Measurements from ENCODE around the gene PTPN11. TPM values are rescaled to one million over a fixed set of nuclear protein-coding genes. Genes with fewer than 3 reads are reported as not detected.
"Not testable (repeated sequence)": the region's sequence is repeated elsewhere in the genome, so short reads cannot be mapped to it uniquely, and the experiment has no call there.

PTPN11 gene
- total RNA-seq, 1 donor from 2014 or later = 150 TPM

- intact Hi-C loops (cut with micrococcal nuclease) = no loop called here
- DNase-seq (ENCODE audit: low spot score) = no peak
- no peaks in the 10 kb centered on the region for H3K9me3 Mint-ChIP-seq
- peaks cover 6% of the 10 kb centered on the region for H3K36me3 Mint-ChIP-seq (ENCODE audit: low read depth)
- no peaks in the 10 kb centered on the region for H3K27me3 Mint-ChIP-seq (ENCODE audit: low read depth)
- H3K4me1 Mint-ChIP-seq (ENCODE audit: low read depth) = peaks cover 3% of the 10 kb centered on the region
- H3K27ac Mint-ChIP-seq = no peak overlapping the region
- no peak overlapping the region for H3K4me3 Mint-ChIP-seq (ENCODE audit: low read depth)
These were observed 94.7 kb downstream of the PTPN11 start for GRCh38 chr12:112513471-112513870.

- Mint-ChIP-seq H3K36me3 (ENCODE audit: low read depth) (no peaks in the 10 kb centered on the region), H3K4me3 (ENCODE audit: low read depth) (no peak overlapping the region), H3K27ac (no peak overlapping the region), H3K27me3 (ENCODE audit: low read depth) (no peaks in the 10 kb centered on the region), H3K9me3 (no peaks in the 10 kb centered on the region), H3K4me1 (ENCODE audit: low read depth) (peaks cover 3% of the 10 kb centered on the region)
- intact Hi-C loops (cut with micrococcal nuclease) = no loop called here
- no peak for DNase-seq (ENCODE audit: low spot score)
These were observed 95.7 kb downstream of the PTPN11 start for GRCh38 chr12:112514456-112514855.

GRCh38 chr12:112514926-112515642 is 96.3 kb downstream of the PTPN11 start:
- Mint-ChIP-seq H3K4me3 (ENCODE audit: low read depth) (no peak overlapping the region), H3K27me3 (ENCODE audit: low read depth) (no peaks in the 10 kb centered on the region), H3K36me3 (ENCODE audit: low read depth) (no peaks in the 10 kb centered on the region), H3K27ac (peak overlapping the region; percentile 7), H3K9me3 (no peaks in the 10 kb centered on the region), H3K4me1 (ENCODE audit: low read depth) (peaks cover 3% of the 10 kb centered on the region)
- intact Hi-C loops (cut with micrococcal nuclease) = no loop called here
- DNase-seq (ENCODE audit: low spot score) = no peak

DNA sequence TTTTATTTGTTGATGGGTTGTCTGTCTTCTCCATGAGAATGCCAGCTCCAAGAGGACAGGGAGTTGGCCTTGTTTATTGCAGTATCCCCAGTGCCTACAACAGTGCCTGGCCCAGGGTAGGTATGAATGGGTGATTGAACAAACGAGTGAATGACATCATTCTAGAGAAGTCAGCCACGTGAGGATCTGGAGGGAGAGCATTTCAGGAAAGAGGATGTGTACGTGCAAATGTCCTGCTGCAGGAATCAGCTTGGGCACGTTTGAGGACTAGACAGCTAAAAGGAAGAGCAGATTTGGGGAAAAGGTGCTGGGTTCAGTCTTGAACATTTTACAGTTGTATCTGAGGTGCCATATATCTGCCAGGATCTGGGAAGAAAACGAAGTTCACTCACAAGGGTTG is 97.1 kb downstream of the PTPN11 start:
- Mint-ChIP-seq H3K36me3 (ENCODE audit: low read depth) (no peaks in the 10 kb centered on the region), H3K27me3 (ENCODE audit: low read depth) (no peaks in the 10 kb centered on the region), H3K4me3 (ENCODE audit: low read depth) (no peak overlapping the region), H3K4me1 (ENCODE audit: low read depth) (peaks cover 3% of the 10 kb centered on the region), H3K27ac (no peak overlapping the region), H3K9me3 (no peaks in the 10 kb centered on the region)
- DNase-seq (ENCODE audit: low spot score) = no peak
- intact Hi-C loops (cut with micrococcal nuclease) = no loop called here

DNA sequence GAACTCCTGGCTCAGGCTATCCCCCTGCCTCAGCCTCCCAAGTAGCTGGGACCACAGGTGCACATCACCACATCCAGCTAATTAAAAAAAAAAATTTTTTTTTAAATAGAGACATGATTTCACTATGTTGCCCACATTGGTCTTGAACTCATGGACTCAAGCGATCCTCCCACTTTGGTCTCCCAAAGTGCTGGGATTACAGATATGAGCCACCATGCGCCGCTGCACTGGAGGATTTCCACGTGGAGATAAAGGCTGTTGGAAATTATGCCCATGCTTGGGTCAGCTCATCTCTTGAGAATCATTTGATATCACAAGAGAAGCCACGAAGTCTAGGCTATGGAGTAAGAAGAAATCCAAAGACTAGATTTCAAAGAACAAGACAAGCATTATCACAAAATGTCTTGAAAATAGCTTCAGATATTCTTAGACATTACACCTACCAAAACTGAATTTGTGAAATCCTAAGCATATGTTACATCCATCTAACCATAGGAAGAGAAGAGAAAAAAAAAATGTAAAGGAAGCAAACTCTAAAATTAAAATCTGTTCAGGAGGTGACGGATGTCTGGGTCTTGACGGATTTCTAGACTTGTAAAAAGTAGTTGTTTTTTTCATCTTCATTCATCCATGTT is 99.1 kb downstream of the PTPN11 start:
- Mint-ChIP-seq H3K27ac (no peak overlapping the region), H3K4me3 (ENCODE audit: low read depth) (no peak overlapping the region), H3K36me3 (ENCODE audit: low read depth) (no peaks in the 10 kb centered on the region), H3K4me1 (ENCODE audit: low read depth) (peaks cover 3% of the 10 kb centered on the region), H3K9me3 (no peaks in the 10 kb centered on the region), H3K27me3 (ENCODE audit: low read depth) (no peaks in the 10 kb centered on the region)
- DNase-seq (ENCODE audit: low spot score) = no peak
- intact Hi-C loops (cut with micrococcal nuclease) = no loop called here

GRCh38 chr12:112518365-112518735 is 99.6 kb downstream of the PTPN11 start:
- H3K27ac Mint-ChIP-seq = no peak overlapping the region
- H3K9me3 Mint-ChIP-seq = no peaks in the 10 kb centered on the region
- no peak for DNase-seq (ENCODE audit: low spot score)
- no peaks in the 10 kb centered on the region for H3K36me3 Mint-ChIP-seq (ENCODE audit: low read depth)
- H3K4me3 Mint-ChIP-seq (ENCODE audit: low read depth) = no peak overlapping the region
- peaks cover 3% of the 10 kb centered on the region for H3K4me1 Mint-ChIP-seq (ENCODE audit: low read depth)
- intact Hi-C loops (cut with micrococcal nuclease) = no loop called here
- no peaks in the 10 kb centered on the region for H3K27me3 Mint-ChIP-seq (ENCODE audit: low read depth)

GRCh38 chr12:112519841-112520340 is 101.1 kb downstream of the PTPN11 start:
- intact Hi-C loops (cut with micrococcal nuclease); H3K4me1 Mint-ChIP-seq (ENCODE audit: low read depth); H3K27ac Mint-ChIP-seq; H3K4me3 Mint-ChIP-seq (ENCODE audit: low read depth); H3K27me3 Mint-ChIP-seq (ENCODE audit: low read depth); H3K36me3 Mint-ChIP-seq (ENCODE audit: low read depth); DNase-seq (ENCODE audit: low spot score); H3K9me3 Mint-ChIP-seq: not testable (repeated sequence)

DNA sequence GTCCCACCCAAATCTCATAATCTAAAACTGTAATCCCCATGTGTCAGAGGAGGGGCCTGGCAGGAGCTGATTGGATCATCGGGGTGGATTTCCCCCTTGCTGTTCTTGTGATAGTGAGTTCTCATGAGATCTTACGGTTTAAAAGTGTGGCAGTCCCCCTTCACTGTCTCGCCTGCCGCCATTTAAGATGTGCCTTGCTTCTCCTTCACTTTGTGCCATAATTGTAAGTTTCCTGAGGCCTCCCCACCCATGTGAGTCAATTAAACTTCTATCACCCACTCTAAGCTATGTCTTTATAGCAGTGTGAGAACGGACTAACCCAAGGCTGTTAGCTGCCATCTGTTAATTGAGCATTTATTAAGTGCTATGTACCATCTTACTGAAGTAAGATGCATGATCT is 105.1 kb downstream of the PTPN11 start:
- Mint-ChIP-seq H3K27ac (no peak overlapping the region), H3K27me3 (ENCODE audit: low read depth) (peaks cover 1% of the 10 kb centered on the region), H3K9me3 (no peaks in the 10 kb centered on the region), H3K36me3 (ENCODE audit: low read depth) (no peaks in the 10 kb centered on the region), H3K4me3 (ENCODE audit: low read depth) (no peak overlapping the region), H3K4me1 (ENCODE audit: low read depth) (no peaks in the 10 kb centered on the region)
- no peak for DNase-seq (ENCODE audit: low spot score)
- intact Hi-C loops (cut with micrococcal nuclease) = no loop called here

GRCh38 chr12:112524269-112524668 is 105.5 kb downstream of the PTPN11 start:
- H3K27ac Mint-ChIP-seq = no peak overlapping the region
- H3K4me3 Mint-ChIP-seq (ENCODE audit: low read depth) = no peak overlapping the region
- no peaks in the 10 kb centered on the region for H3K4me1 Mint-ChIP-seq (ENCODE audit: low read depth)
- no peaks in the 10 kb centered on the region for H3K36me3 Mint-ChIP-seq (ENCODE audit: low read depth)
- intact Hi-C loops (cut with micrococcal nuclease) = no loop called here
- DNase-seq (ENCODE audit: low spot score) = no peak
- H3K9me3 Mint-ChIP-seq = no peaks in the 10 kb centered on the region
- peaks cover 1% of the 10 kb centered on the region for H3K27me3 Mint-ChIP-seq (ENCODE audit: low read depth)

DNA sequence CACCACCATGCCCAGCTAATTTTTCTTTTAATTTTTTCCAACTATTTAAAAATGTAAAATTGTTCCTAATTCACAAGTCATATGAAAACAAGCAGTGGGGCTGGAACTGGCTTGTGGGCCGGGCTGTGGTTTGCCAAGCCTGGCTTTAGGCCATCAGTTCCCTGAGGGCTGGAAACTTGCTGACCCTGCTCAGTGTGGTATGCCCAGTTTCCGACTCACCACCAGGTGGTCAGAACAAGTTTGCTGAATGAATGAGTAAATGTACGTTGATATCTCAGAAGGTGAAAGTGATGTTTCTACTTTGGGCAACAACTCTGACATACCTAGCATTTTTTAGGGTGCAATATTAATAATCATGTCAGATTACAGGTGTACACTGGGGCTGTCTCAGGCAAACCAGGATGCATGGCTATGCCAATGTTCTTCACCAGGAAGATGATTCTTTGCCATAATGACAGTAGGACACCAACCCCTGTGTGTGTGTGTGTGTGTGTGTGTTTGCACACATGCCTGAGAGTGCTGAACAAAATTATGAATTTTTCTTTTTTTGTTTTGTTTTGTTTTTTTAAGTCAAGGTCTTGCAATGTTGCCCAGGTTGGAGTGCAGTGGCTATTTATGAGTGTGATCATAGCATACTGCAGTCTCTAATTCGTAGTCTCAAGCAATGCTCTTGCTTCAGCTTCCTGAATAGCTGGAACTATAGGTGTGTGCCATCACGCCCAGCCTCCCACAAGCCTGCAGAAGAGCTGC is 106.1 kb downstream of the PTPN11 start:
- Mint-ChIP-seq H3K27ac (no peak overlapping the region), H3K4me3 (ENCODE audit: low read depth) (no peak overlapping the region), H3K9me3 (no peaks in the 10 kb centered on the region), H3K4me1 (ENCODE audit: low read depth) (no peaks in the 10 kb centered on the region), H3K27me3 (ENCODE audit: low read depth) (peaks cover 1% of the 10 kb centered on the region), H3K36me3 (ENCODE audit: low read depth) (no peaks in the 10 kb centered on the region)
- no peak for DNase-seq (ENCODE audit: low spot score)
- intact Hi-C loops (cut with micrococcal nuclease) = no loop called here

GRCh38 chr12:112525426-112525809 is 106.7 kb downstream of the PTPN11 start:
- Mint-ChIP-seq H3K4me3 (ENCODE audit: low read depth) (no peak overlapping the region), H3K9me3 (no peaks in the 10 kb centered on the region)

GRCh38 chr12:112527082-112527481 is 108.3 kb downstream of the PTPN11 start:
- intact Hi-C loops (cut with micrococcal nuclease) = no loop called here
- H3K4me1 Mint-ChIP-seq (ENCODE audit: low read depth) = no peaks in the 10 kb centered on the region
- H3K4me3 Mint-ChIP-seq (ENCODE audit: low read depth) = no peak overlapping the region
- no peaks in the 10 kb centered on the region for H3K9me3 Mint-ChIP-seq
- no peak overlapping the region for H3K27ac Mint-ChIP-seq
- DNase-seq (ENCODE audit: low spot score) = no peak
- H3K27me3 Mint-ChIP-seq (ENCODE audit: low read depth) = peaks cover 1% of the 10 kb centered on the region
- H3K36me3 Mint-ChIP-seq (ENCODE audit: low read depth) = no peaks in the 10 kb centered on the region

More at GRCh38 chr12:112525426-112525809, 106.7 kb downstream of the PTPN11 start:
- Mint-ChIP-seq H3K4me1 (ENCODE audit: low read depth) (no peaks in the 10 kb centered on the region), H3K27me3 (ENCODE audit: low read depth) (peaks cover 1% of the 10 kb centered on the region), H3K36me3 (ENCODE audit: low read depth) (no peaks in the 10 kb centered on the region), H3K27ac (no peak overlapping the region)
- intact Hi-C loops (cut with micrococcal nuclease) = no loop called here
- DNase-seq (ENCODE audit: low spot score) = no peak

DNA sequence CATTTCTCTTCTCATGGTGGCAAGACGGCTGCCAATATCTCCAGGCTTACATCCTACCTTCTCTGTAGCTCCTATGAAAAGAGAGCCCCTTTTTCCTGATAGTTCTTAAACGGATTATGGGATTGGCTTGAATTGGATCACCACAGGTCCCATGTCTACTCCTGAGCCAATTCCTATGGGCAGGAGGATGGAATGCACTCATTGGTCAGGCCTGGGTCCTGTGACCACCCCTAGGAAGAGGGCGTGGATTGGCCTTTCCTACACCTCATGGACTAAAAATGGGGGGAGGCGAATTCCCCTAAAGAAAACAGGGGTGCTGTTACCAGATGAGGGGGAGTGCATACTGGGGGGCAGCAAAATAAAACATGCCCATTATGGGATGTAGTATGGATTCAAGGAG is 108.8 kb downstream of the PTPN11 start:
- Mint-ChIP-seq H3K27me3 (ENCODE audit: low read depth) (peaks cover 1% of the 10 kb centered on the region), H3K9me3 (no peaks in the 10 kb centered on the region), H3K36me3 (ENCODE audit: low read depth) (no peaks in the 10 kb centered on the region), H3K4me3 (ENCODE audit: low read depth) (no peak overlapping the region), H3K4me1 (ENCODE audit: low read depth) (no peaks in the 10 kb centered on the region), H3K27ac (no peak overlapping the region)
- DNase-seq (ENCODE audit: low spot score) = no peak
- intact Hi-C loops (cut with micrococcal nuclease) = no loop called here

Measured in activated T-helper 2 cell treated with anti-CD3 and anti-CD28 coated beads, Interferon-gamma antibody, Interleukin-2, Interleukin-4, amounts not matched to agents 10 μg/mL and 5 μg/mL and 100 μg/mL, durations not matched to agents 14 hours and 24 hours and 36 hours (primary cell).